Esophagus muscularis mucosa (tissue), 4 donors: ENCODE data around the gene CEP76. TPM values are rescaled to one million over a fixed set of nuclear protein-coding genes. Genes with fewer than 3 reads are reported as not detected.

Experiments
- DNase-seq: peaks from one replicate; pipeline ENCODE4 v3.0.0-alpha.2; 2017; ENCODE audit errors: extremely low spot score
- H3K27ac ChIP-seq, 4 donors: fragments of 200-600 bp; sonication (generic); replicated peaks in 1 of 4; 1 replicate in 3 of 4; 2 replicates in 1 of 4; pipeline ENCODE4 v1.5.1; 2016 to 2019; ENCODE audit warnings: mild to moderate bottlenecking in 1 of 4
- H3K27me3 ChIP-seq, 4 donors: fragments of 200-600 bp; sonication (generic); one replicate each; pipeline versions ENCODE4 v1.5.1 to v1.6.0; 2016 to 2019
- H3K36me3 ChIP-seq, 4 donors: fragments of 200-600 bp; sonication (generic); one replicate each; pipeline ENCODE4 v1.5.1; 2016 to 2019
- H3K4me1 ChIP-seq, 4 donors: fragments of 200-600 bp; sonication (generic); one replicate each; pipeline ENCODE4 v1.5.1; 2016 to 2019
- H3K4me3 ChIP-seq, 4 donors: fragments of 200-600 bp; sonication (generic); 1 replicate in 2 of 4; 2 replicates in 2 of 4; pipeline ENCODE4 v1.5.1; 2016 to 2019; ENCODE audit warnings: mild to moderate bottlenecking in 4 of 4, moderate library complexity in 1 of 4
- H3K9me3 ChIP-seq, 4 donors: fragments of 200-600 bp; sonication (generic); 1 replicate in 3 of 4; 2 replicates in 1 of 4; pipeline ENCODE4 v1.5.1; 2016 to 2019
- CTCF ChIP-seq, 3 experiments: fragments of 200-600 bp in 2 of 3; fragments of 450-650 bp in 1 of 3; sonication (generic) in 2 of 3; IDR thresholded peaks; one replicate each; pipeline ENCODE4 v1.5.1; 2017 to 2019; ENCODE audit warnings: antibody characterized with exemption in 3 of 3, mild to moderate bottlenecking in 2 of 3, moderate library complexity in 1 of 3
- EP300 ChIP-seq: sonication (generic); formaldehyde crosslinking; IDR thresholded peaks from one replicate; pipeline ENCODE4 v1.6.1; 2017; ENCODE audit warnings: antibody characterized with exemption
- POLR2A ChIP-seq: fragments of 450-650 bp; IDR thresholded peaks from one replicate; pipeline ENCODE4 v1.6.1; 2017; ENCODE audit warnings: antibody characterized with exemption, moderate library complexity, mild to moderate bottlenecking, low read depth
- POLR2AphosphoS5 ChIP-seq, 2 donors: sonication (generic); formaldehyde crosslinking; IDR thresholded peaks; one replicate each; pipeline ENCODE4 v1.6.1; 2017; ENCODE audit warnings: antibody characterized with exemption in 2 of 2
- WGBS: methylation state at CpG from one replicate; pipeline ENCODE4 v1.1.5; 2018; 5-methylcytosine and 5-hydroxymethylcytosine counted together
- intact Hi-C: fragments of 100-400 bp; cut with DNase I; formaldehyde crosslinking; loops from one replicate; pipeline ENCODE4 v1.15.1; 2023
- total RNA-seq, 4 donors: library from RNA; depleted of rRNA; stranded (reverse); fragments of >200 nt; gene quantifications; one replicate each; pipeline versions ENCODE4 v1.1.0 to v1.2.1, GENCODE V29; 2016

The CEP76 gene, protein sequence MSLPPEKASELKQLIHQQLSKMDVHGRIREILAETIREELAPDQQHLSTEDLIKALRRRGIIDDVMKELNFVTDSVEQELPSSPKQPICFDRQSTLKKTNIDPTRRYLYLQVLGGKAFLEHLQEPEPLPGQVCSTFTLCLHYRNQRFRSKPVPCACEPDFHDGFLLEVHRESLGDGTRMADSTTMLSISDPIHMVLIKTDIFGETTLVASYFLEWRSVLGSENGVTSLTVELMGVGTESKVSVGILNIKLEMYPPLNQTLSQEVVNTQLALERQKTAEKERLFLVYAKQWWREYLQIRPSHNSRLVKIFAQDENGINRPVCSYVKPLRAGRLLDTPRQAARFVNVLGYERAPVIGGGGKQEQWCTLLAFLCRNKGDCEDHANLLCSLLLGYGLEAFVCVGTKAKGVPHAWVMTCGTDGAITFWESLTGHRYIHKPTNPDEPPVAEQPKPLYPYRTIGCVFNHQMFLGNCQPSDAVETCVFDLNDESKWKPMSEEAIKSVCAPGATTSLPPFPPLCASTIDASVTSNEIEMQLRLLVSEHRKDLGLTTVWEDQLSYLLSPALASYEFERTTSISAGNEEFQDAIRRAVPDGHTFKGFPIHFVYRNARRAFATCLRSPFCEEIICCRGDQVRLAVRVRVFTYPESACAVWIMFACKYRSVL
- 1 to 10 TPM; 5.0 to 8.7 (median 5.8) TPM for total RNA-seq

- Histone ChIP-seq H3K9me3 (no peaks in the 10 kb centered on the region), H3K27ac (peak within 1 kb of the TSS; percentile 95 to 97 (median 96)), H3K4me3 (peak within 1 kb of the TSS; percentile 82 to 96 (median 90)), H3K4me1 (peaks cover 24 to 47% (median 41%) of the 10 kb centered on the region in 4 donors), H3K36me3 (peaks cover 8 to 35% (median 18%) of the 10 kb centered on the region in 4 donors), H3K27me3 (no peaks in the 10 kb centered on the region)
- intact Hi-C loops = no loop called here
- peak; percentile 97 for DNase-seq
- 0% methylated on average over 20 of the region's 89 CpGs for WGBS
- TF ChIP-seq POLR2AphosphoS5 (IDR thresholded peaks at IDR 0.05) = peak; percentile 85 to 92
- TF ChIP-seq CTCF (IDR thresholded peaks at IDR 0.05) = no peak
- no peak for TF ChIP-seq EP300
- peak; percentile 74 for TF ChIP-seq POLR2A
Observed at GRCh38 chr18:12702221-12703095, at the start of gene CEP76, which contains the start of gene PSMG2. TSS of gene CEP76 (minus strand) at chr18:12702723. CDS start at chr18:12702548, 175 bp downstream. TSS of gene PSMG2 (plus strand) at chr18:12703042. CDS start at chr18:12703108, 66 bp downstream.

GRCh38 chr18:12751891-12752290 lies 49.4 kb upstream of the CEP76 start:
- WGBS = 89% methylated on average over 1 of the region's 4 CpGs
- Histone ChIP-seq H3K4me3 (no peak overlapping the region), H3K27me3 (no peaks in the 10 kb centered on the region), H3K36me3 (no peaks in the 10 kb centered on the region), H3K9me3 (no peaks in the 10 kb centered on the region), H3K27ac (no peak overlapping the region), H3K4me1 (no peaks in the 10 kb centered on the region)
- intact Hi-C loops = no loop called here
- no peak for DNase-seq
- TF ChIP-seq POLR2AphosphoS5 (IDR thresholded peaks at IDR 0.05) (no peak), POLR2A (no peak), EP300 (no peak), CTCF (IDR thresholded peaks at IDR 0.05) (no peak)

DNA sequence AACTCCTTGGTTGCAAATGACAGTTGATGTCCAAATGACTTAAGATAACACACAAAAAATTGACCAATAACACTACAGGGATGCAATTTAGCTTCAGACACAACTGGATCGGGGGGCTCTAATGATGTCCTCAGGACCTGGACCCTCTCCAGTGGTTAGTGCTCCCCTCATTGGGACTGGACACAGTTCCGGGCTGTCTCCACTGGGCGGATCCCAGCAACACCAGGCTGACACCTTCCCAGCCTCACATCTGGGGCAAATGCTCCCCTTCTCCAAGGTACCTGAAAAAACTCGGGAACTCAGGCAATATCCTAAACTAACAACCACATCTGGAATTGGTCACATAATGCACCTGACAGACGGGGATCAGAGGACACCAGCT lies 49.0 kb upstream of the CEP76 start:
- WGBS = 91% methylated on average over 5 of the region's 5 CpGs
- intact Hi-C loops = no loop called here
- TF ChIP-seq CTCF (IDR thresholded peaks at IDR 0.05) (no peak), POLR2AphosphoS5 (IDR thresholded peaks at IDR 0.05) (no peak), POLR2A (no peak), EP300 (no peak)

GRCh38 chr18:12750715-12751502 lies 48.4 kb upstream of the CEP76 start:
- no peaks in the 10 kb centered on the region for H3K36me3 ChIP-seq
- no peaks in the 10 kb centered on the region for H3K9me3 ChIP-seq
- no peaks in the 10 kb centered on the region for H3K27me3 ChIP-seq
- intact Hi-C loops = no loop called here
- no peak overlapping the region for H3K4me3 ChIP-seq
- H3K27ac ChIP-seq = no peak overlapping the region
- 91% methylated on average over 10 of the region's 18 CpGs for WGBS
- DNase-seq = no peak
- H3K4me1 ChIP-seq = no peaks in the 10 kb centered on the region
- no peak for TF ChIP-seq EP300
- no peak for TF ChIP-seq POLR2A
- TF ChIP-seq POLR2AphosphoS5 (IDR thresholded peaks at IDR 0.05) = no peak
- no peak for TF ChIP-seq CTCF (IDR thresholded peaks at IDR 0.05)

More for the DNA sequence above, 49.0 kb upstream of the CEP76 start:
- H3K4me3 ChIP-seq = no peak overlapping the region
- no peaks in the 10 kb centered on the region for H3K27me3 ChIP-seq
- no peaks in the 10 kb centered on the region for H3K9me3 ChIP-seq
- H3K27ac ChIP-seq = no peak overlapping the region
- DNase-seq = no peak
- no peaks in the 10 kb centered on the region for H3K4me1 ChIP-seq
- H3K36me3 ChIP-seq = no peaks in the 10 kb centered on the region
